ENCODE data around the gene MYO1E.
"Not testable (repeated sequence)": the region's sequence is repeated elsewhere in the genome, so short reads cannot be mapped to it uniquely, and the experiment has no call there.

The MYO1E gene

GRCh38 chr15:59292442-59293151 lies 80.1 kb downstream of the MYO1E start:
- DNase-seq (ENCODE audit: low read depth, low spot score) = no peak

GRCh38 chr15:59291213-59291549 lies 81.5 kb downstream of the MYO1E start:
- no peak for DNase-seq (ENCODE audit: low read depth, low spot score)

- DNase-seq (ENCODE audit: low read depth, low spot score) = no peak
Measured at GRCh38 chr15:59290295-59291212, 82.1 kb downstream of the MYO1E start.

DNA sequence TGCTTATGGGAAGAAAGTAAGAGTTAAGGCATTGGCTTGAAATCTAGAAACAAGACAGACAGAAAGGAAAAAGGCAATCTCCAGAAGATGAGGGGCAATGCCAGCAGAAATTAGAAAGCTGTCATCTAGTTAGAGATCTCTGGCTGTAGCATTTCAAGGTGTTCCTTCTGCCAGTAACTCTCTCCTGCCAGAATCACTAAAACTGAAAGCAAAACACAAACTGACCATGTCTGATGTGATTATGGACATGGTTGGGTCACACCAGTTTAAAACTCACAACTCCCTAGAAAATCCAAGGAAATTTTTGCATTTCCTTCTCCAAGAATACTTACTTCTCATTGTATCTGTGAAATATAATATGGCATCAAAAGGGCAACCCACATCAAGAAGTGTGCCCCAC lies 83.1 kb downstream of the MYO1E start:
- no peak for DNase-seq (ENCODE audit: low read depth, low spot score)

DNA sequence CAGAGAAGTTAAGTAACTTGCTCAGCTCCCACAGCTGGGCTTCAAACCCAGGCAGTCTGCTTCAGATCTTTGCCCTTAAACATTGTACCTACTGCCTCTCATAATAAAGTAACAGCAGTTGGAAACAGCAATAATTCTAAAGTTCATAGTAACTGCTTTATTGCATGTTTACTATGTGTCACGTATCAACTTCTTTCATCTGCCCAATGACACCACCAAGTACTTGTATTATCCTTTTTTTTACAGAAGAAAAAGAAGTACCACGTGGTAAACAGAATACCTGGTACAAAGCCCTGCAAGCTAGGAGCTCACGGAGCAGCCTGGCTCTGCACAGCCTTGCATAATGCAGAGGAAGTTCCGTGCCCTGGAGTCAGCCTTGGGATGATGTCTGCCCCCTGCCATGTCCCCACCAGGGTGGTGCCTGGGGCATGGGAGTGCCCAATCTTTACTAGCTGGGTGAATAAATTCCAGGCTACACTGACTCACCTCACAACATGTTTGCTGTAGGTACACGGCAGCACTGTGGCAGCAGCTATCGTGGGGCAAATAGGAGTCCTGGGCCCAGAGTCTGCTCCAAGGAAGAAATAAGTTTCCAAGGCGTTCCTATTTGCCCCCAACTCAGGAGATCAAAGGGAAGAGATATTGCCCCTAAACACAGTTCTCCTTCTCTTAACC lies 88.8 kb downstream of the MYO1E start:
- no peak for DNase-seq (ENCODE audit: low read depth, low spot score)

- no peak for DNase-seq (ENCODE audit: low read depth, low spot score)
Measured at GRCh38 chr15:59282515-59283337, 89.9 kb downstream of the MYO1E start.

DNA sequence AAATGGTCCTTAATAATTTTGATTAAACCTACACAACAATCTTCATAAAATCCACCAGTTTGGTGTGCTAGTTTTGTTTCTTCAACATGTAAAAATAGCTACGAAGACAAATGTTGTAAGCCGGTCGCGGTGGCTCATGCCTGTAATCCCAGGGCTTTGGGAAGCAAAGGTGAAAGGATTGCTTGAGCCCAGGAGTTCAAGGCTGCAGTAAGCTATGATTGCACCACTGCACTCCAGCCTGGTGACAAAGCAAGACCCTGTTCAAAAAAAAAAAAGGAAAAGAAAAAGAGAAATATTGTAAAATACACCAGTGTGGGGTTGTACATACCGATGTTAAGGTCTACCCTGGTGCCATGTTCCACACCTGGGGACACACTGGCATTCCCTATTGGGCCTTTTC lies 91.0 kb downstream of the MYO1E start:
- no peak for DNase-seq (ENCODE audit: low read depth, low spot score)

- no peak for DNase-seq (ENCODE audit: low read depth, low spot score)
Measured at GRCh38 chr15:59280855-59281254, 91.8 kb downstream of the MYO1E start.

DNA sequence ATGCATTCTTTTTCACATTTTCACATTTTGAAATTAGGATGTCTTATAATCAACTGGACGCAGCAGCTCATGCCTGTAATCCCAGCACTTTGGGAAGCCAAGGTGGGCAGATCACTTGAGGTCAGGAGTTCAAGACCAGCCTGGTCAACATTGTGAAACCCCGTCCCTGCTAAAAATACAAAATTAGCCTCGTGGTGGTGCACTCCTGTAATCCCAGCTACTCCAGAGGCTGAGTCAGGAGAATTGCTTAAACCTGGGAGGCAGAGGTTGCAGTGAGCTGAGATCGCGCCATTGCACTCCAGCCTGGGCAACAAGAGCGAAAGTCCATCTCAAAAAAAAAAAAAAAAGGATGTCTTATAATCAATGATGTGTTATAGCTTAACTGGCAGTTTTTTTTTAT lies 92.4 kb downstream of the MYO1E start:
- DNase-seq (ENCODE audit: low read depth, low spot score) = not testable (repeated sequence)

GRCh38 chr15:59279023-59279422 lies 93.6 kb downstream of the MYO1E start:
- DNase-seq (ENCODE audit: low read depth, low spot score) = no peak

- DNase-seq (ENCODE audit: low read depth, low spot score) = no peak
Measured at GRCh38 chr15:59278120-59278519, 94.6 kb downstream of the MYO1E start.

DNA sequence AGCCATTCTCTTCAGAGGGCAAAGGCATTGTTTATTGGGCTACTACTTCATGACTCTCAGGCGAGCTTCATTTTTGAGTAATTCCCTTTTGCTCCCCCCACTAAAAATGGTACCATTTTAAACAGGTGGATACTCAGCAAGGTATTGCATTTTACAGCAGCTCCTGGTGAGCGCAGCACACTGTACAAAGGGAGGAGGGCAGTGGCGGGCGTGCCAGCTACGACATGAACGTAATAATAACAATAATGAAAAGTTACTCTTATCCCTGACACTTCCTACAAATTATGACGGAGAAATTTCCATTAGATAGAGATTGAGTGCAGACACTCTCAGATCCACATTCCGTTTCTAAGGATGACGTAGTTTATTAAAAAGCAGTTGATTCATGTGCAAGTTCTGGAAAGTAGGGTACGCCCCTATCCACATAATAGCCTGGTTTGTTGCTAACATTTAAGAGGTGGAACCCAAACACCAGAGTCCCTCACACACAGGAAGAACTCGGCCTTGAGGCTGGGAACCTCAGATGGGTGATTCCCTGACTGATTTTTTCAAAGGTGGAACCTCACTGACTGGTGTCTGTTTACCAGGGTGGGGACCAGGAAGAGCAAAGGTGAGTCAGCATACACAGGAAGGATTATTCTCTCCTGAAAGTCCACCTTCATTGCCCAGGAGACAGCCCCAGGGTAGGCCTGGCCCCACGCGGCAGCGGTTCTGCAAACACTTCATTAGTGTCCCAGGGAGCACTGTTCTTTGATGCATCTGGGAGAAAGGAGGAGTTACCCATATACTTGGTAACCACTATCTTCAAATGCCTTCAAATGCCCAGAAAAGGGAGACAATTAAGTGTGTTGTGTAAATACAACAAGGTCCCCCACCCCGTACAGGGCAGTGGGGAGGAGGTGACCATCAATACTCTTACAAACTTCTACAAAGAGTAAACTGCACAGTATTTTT lies 96.2 kb downstream of the MYO1E start:
- no peak for DNase-seq (ENCODE audit: low read depth, low spot score)

GRCh38 chr15:59274126-59274970 lies 98.3 kb downstream of the MYO1E start:
- DNase-seq (ENCODE audit: low read depth, low spot score) = no peak

GRCh38 chr15:59273234-59273633 lies 99.4 kb downstream of the MYO1E start:
- DNase-seq (ENCODE audit: low read depth, low spot score) = no peak

DNA sequence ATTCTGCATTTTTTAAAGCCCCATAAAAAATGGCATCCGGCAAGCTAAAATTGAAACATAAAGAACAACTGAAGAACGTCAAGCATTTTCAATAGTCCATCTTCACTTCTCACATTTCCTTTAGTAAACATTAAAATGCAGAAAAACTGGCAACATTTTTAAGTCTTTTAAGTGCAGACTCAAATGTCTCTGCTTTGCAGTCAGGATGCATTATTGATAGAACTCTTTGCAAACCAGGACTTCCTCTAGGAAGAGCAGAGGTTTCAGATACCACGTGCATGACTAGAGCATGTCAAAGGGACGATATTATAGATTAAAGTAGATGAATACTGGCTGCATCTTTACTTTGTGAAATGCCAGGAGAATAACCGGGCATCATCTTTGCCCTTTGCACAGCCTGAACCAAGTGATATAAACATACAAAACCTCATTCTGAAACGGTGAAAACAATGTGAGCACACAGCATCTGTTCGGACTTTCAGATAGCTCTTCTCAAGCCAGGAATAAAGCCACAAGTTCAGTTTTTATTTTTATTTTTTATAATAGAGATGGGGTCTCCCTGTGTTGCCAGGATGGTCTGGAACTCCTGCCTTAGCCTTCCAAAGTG lies 101.0 kb downstream of the MYO1E start:
- no peak for DNase-seq (ENCODE audit: low read depth, low spot score)

- no peak for DNase-seq (ENCODE audit: low read depth, low spot score)
Measured at GRCh38 chr15:59268852-59269407, 103.7 kb downstream of the MYO1E start.

GRCh38 chr15:59268168-59268851 lies 104.4 kb downstream of the MYO1E start:
- no peak for DNase-seq (ENCODE audit: low read depth, low spot score)

DNA sequence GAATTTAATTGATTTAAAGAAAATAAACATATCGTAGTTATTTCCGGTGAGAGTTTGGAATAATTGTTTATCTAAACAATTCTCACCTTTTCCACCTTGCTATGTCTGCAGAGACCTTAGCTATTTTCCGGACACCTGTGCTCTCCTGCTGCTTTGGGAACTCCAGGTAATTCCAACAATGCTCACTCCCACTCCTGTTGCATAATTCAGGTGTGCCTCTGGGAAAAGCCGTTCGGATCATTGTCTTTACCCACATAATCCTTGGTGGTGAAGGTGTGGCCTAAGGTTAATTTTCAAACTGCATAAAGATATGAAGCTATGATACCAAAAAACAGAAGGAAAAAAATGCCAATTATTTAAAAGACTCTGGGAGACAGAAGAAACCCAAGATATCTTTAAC lies 106.6 kb downstream of the MYO1E start:
- no peak for DNase-seq (ENCODE audit: low read depth, low spot score)

All from brain pericyte (primary cell).